ENCODE data around the gene MDN1.

GRCh38 chr6:89797317-89797716, 22.3 kb downstream of the MDN1 start:
- TF ChIP-seq CTCF (IDR thresholded peaks at IDR 0.05 in 4 of 5, conservative IDR thresholded peaks at IDR 0.05 in 1 of 5) (no peak), POLR2A (IDR thresholded peaks at IDR 0.05) (no peak)

Measured in gastrocnemius medialis (tissue), 4 donors.